ENCODE results near the gene FAM168A.

FAM168A gene

GRCh38 chr11:73422886-73423285 lies 175.0 kb downstream of the FAM168A start:
- TF ChIP-seq, protein P1, sequence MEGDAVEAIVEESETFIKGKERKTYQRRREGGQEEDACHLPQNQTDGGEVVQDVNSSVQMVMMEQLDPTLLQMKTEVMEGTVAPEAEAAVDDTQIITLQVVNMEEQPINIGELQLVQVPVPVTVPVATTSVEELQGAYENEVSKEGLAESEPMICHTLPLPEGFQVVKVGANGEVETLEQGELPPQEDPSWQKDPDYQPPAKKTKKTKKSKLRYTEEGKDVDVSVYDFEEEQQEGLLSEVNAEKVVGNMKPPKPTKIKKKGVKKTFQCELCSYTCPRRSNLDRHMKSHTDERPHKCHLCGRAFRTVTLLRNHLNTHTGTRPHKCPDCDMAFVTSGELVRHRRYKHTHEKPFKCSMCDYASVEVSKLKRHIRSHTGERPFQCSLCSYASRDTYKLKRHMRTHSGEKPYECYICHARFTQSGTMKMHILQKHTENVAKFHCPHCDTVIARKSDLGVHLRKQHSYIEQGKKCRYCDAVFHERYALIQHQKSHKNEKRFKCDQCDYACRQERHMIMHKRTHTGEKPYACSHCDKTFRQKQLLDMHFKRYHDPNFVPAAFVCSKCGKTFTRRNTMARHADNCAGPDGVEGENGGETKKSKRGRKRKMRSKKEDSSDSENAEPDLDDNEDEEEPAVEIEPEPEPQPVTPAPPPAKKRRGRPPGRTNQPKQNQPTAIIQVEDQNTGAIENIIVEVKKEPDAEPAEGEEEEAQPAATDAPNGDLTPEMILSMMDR (IDR thresholded peaks at IDR 0.05; ENCODE audit: low read depth, low read length, missing control alignments), result no peak
- no peak for DNase-seq (ENCODE audit: extremely low read depth, low read depth)
- H3K4me3 ChIP-seq (replicated peaks; ENCODE audit: low read depth, low read length), result no peak overlapping the region

DNA sequence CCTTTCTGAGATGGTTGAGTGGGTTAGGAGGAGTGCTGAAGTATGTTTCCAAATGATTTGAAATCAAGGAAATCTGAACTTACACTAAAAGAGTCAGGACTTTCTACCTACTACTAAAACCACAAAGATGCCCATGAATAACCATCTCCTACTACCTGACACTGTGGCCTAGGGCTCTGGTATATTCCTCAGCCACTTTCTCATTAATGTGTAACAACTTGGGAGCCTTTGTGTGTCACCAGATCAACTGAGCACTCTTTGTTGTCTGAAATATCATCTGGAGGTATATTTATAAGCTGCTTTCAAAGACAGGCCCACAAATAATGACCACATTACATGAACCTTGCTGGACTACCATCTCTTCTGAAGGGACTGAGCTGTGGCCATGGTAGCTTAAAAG lies 177.8 kb downstream of the FAM168A start:
- no peak overlapping the region for H3K4me3 ChIP-seq (replicated peaks; ENCODE audit: low read depth, low read length)
- no peak for DNase-seq (ENCODE audit: extremely low read depth, low read depth)
- TF ChIP-seq, protein P1 (IDR thresholded peaks at IDR 0.05; ENCODE audit: low read depth, low read length, missing control alignments), result no peak

GRCh38 chr11:73416786-73417185 lies 181.1 kb downstream of the FAM168A start:
- no peak for DNase-seq (ENCODE audit: extremely low read depth, low read depth)
- TF ChIP-seq, protein P1 (IDR thresholded peaks at IDR 0.05; ENCODE audit: low read depth, low read length, missing control alignments), result no peak
- H3K4me3 ChIP-seq (replicated peaks; ENCODE audit: low read depth, low read length), result no peak overlapping the region

- H3K4me3 ChIP-seq (replicated peaks; ENCODE audit: low read depth, low read length), result no peak overlapping the region
- TF ChIP-seq, protein P1 (IDR thresholded peaks at IDR 0.05; ENCODE audit: low read depth, low read length, missing control alignments), result no peak
- DNase-seq (ENCODE audit: extremely low read depth, low read depth), result no peak
Observed at GRCh38 chr11:73415854-73416615, 181.9 kb downstream of the FAM168A start.

DNA sequence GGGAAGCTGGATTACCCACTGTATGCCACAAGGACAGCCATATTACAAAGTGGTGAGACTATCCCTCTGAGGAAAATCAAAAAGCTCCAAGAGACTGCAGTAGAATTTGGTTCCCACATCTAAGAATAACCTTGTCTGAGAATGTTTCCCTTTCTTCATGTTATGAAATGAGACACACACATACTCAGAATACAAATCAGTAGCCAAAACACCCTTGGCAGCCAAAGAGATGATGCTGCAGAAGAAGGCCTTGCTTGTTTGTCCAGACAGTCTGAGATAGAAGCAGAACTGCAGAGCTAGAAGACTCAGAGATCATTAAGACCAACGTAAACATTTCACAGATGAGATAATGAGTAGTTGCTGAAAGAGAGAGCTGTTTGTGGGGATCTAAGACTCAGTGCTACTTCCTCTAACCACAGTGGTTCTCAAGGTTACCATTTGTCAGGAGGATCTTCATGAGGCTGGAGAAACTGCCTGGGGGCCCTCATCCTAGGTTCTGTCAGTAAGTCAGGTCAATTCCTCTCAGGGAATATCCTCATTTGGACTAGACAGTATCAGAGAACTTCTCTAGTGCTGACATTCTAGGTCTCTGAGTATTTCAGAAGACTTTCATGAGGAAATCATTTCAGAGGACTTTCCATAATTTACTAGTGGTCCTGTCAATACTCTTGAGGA lies 182.8 kb downstream of the FAM168A start:
- no peak overlapping the region for H3K4me3 ChIP-seq (replicated peaks; ENCODE audit: low read depth, low read length)
- TF ChIP-seq, protein P1 (IDR thresholded peaks at IDR 0.05; ENCODE audit: low read depth, low read length, missing control alignments), result no peak
- DNase-seq (ENCODE audit: extremely low read depth, low read depth), result no peak

GRCh38 chr11:73413256-73413655 lies 184.7 kb downstream of the FAM168A start:
- H3K4me3 ChIP-seq (replicated peaks; ENCODE audit: low read depth, low read length), result no peak overlapping the region
- no peak for DNase-seq (ENCODE audit: extremely low read depth, low read depth)
- TF ChIP-seq, protein P1 (IDR thresholded peaks at IDR 0.05; ENCODE audit: low read depth, low read length, missing control alignments), result no peak
